ENCODE measurements around the gene SLC24A1. TPM values are rescaled to one million over a fixed set of nuclear protein-coding genes. Genes with fewer than 3 reads are reported as not detected.

The SLC24A1 gene
- 3.0 TPM for total RNA-seq
- long read RNA-seq, partial matches to known transcripts, result 0 of 2 reads
- long read RNA-seq, other reads (novel, unspliced or antisense), result 2 of 2 reads

GRCh38 chr15:65621638-65622037 is at the start of gene SLC24A1:
TSS of gene SLC24A1 (plus strand) at chr15:65621938. CDS start at chr15:65624081, 2,143 bp downstream.
- no peak for DNase-seq (ENCODE audit: low spot score)
- intact Hi-C loops (cut with DNase I), result no loop called here

- no peak for DNase-seq (ENCODE audit: low spot score)
- intact Hi-C loops (cut with DNase I), result no loop called here
These were observed 49.8 kb upstream of the SLC24A1 start for GRCh38 chr15:65571971-65572370.

- intact Hi-C loops (cut with DNase I), result no loop called here
- DNase-seq (ENCODE audit: low spot score), result no peak
These were observed 45.1 kb upstream of the SLC24A1 start for GRCh38 chr15:65576664-65577063.

GRCh38 chr15:65577129-65577996 is 44.4 kb upstream of the SLC24A1 start:
- intact Hi-C loops (cut with DNase I), result no loop called here
- no peak for DNase-seq (ENCODE audit: low spot score)

GRCh38 chr15:65578904-65579728 is 42.6 kb upstream of the SLC24A1 start:
- intact Hi-C loops (cut with DNase I), result no loop called here
- DNase-seq (ENCODE audit: low spot score), result no peak

GRCh38 chr15:65579762-65580161 is 42.0 kb upstream of the SLC24A1 start:
- DNase-seq (ENCODE audit: low spot score), result no peak
- intact Hi-C loops (cut with DNase I), result no loop called here

- intact Hi-C loops (cut with DNase I), result no loop called here
- no peak for DNase-seq (ENCODE audit: low spot score)
These were observed 41.5 kb upstream of the SLC24A1 start for GRCh38 chr15:65580287-65580686.

- intact Hi-C loops (cut with DNase I), result no loop called here
- DNase-seq (ENCODE audit: low spot score), result no peak
These were observed 38.0 kb upstream of the SLC24A1 start for GRCh38 chr15:65583701-65584100.

GRCh38 chr15:65584241-65584640 is 37.5 kb upstream of the SLC24A1 start:
- DNase-seq (ENCODE audit: low spot score), result no peak
- intact Hi-C loops (cut with DNase I), result no loop called here

GRCh38 chr15:65587094-65587493 is 34.6 kb upstream of the SLC24A1 start:
- no peak for DNase-seq (ENCODE audit: low spot score)

GRCh38 chr15:65595960-65596359 is 25.8 kb upstream of the SLC24A1 start:
- intact Hi-C loops (cut with DNase I), result no loop called here
- DNase-seq (ENCODE audit: low spot score), result no peak

More at GRCh38 chr15:65587094-65587493, 34.6 kb upstream of the SLC24A1 start:
- intact Hi-C loops (cut with DNase I), result no loop called here

- DNase-seq (ENCODE audit: low spot score), result no peak
- intact Hi-C loops (cut with DNase I), result no loop called here
These were observed 23.3 kb upstream of the SLC24A1 start for GRCh38 chr15:65598468-65598867.

- intact Hi-C loops (cut with DNase I), result no loop called here
- no peak for DNase-seq (ENCODE audit: low spot score)
These were observed 22.1 kb upstream of the SLC24A1 start for GRCh38 chr15:65599677-65600076.

- no peak for DNase-seq (ENCODE audit: low spot score)
- intact Hi-C loops (cut with DNase I), result no loop called here
These were observed 18.6 kb upstream of the SLC24A1 start for GRCh38 chr15:65603134-65603533.

GRCh38 chr15:65603559-65603958 is 18.2 kb upstream of the SLC24A1 start:
- intact Hi-C loops (cut with DNase I), result no loop called here
- DNase-seq (ENCODE audit: low spot score), result no peak

GRCh38 chr15:65610871-65611718 is 10.6 kb upstream of the SLC24A1 start, which contains the start of gene INTS14:
TSS of gene INTS14 (minus strand) at chr15:65611131. CDS start at chr15:65607380, 3,751 bp downstream.
- DNase-seq (ENCODE audit: low spot score), result peak; percentile 98
- intact Hi-C loops (cut with DNase I), result no loop called here

- intact Hi-C loops (cut with DNase I), result no loop called here
- no peak for DNase-seq (ENCODE audit: low spot score)
These were observed 9.7 kb upstream of the SLC24A1 start for GRCh38 chr15:65611888-65612615.

- intact Hi-C loops (cut with DNase I), result no loop called here
These were observed 9.2 kb upstream of the SLC24A1 start for GRCh38 chr15:65612616-65612946.

More at GRCh38 chr15:65612616-65612946, 9.2 kb upstream of the SLC24A1 start:
- DNase-seq (ENCODE audit: low spot score), result no peak
